ENCODE results near the gene MPV17. TPM values are rescaled to one million over a fixed set of nuclear protein-coding genes. Genes with fewer than 3 reads are reported as not detected.
A peak's percentile ranks its signal among the peaks of the same experiment; 100 is the strongest.

Gene MPV17
- total and polyA plus RNA-seq, 2 of the 13 experiments (the other 11 are each of a cell fraction or from before 2014, with no cell fraction given), result 48.9 to 129 TPM

GRCh38 chr2:27353762-27354596 is 31.1 kb upstream of the MPV17 start (continued):
- TF ChIP-seq ZNF281 (CRISPR knock-in tag; IDR thresholded peaks at IDR 0.05; ENCODE audit: borderline replicate concordance) (peak; percentile 13), JUNB (CRISPR knock-in tag; IDR thresholded peaks at IDR 0.05; ENCODE audit: borderline replicate concordance) (no peak), ZNF644 (CRISPR knock-in tag; IDR thresholded peaks at IDR 0.05; ENCODE audit: low read depth) (0 out of 2 replicates have a peak, but pooled peaks have one; percentile 43), ZBTB3 (CRISPR knock-in tag; IDR thresholded peaks at IDR 0.05; ENCODE audit: borderline replicate concordance, low read depth) (0 out of 2 replicates have a peak, but pooled peaks have one; percentile 69), MIXL1 (CRISPR knock-in tag; IDR thresholded peaks at IDR 0.05) (peak; percentile 10; the same call in 1 of the 2 replicates), MYC (CRISPR knock-in tag; IDR thresholded peaks at IDR 0.05; ENCODE audit: borderline replicate concordance) (peak; percentile 82), ZNF362 (CRISPR knock-in tag; IDR thresholded peaks at IDR 0.05; ENCODE audit: borderline replicate concordance) (0 out of 2 replicates have a peak, but pooled peaks have one; percentile 37), FOXP1 (IDR thresholded peaks at IDR 0.05) (peak; percentile 65), FOXP1 (CRISPR knock-in tag; IDR thresholded peaks at IDR 0.05) (0 out of 2 replicates have a peak, but pooled peaks have one; percentile 23), ZNF205 (CRISPR knock-in tag; IDR thresholded peaks at IDR 0.05) (0 out of 2 replicates have a peak, but pooled peaks have one; percentile 14), NCOA2 (CRISPR knock-in tag; IDR thresholded peaks at IDR 0.05) (peak; percentile 20; the same call in 1 of the 2 replicates), ZNF335 (CRISPR knock-in tag; IDR thresholded peaks at IDR 0.05) (0 out of 2 replicates have a peak, but pooled peaks have one; percentile 20), ATF4 (CRISPR knock-in tag; IDR thresholded peaks at IDR 0.05) (no peak), ZSCAN12 (CRISPR knock-in tag; IDR thresholded peaks at IDR 0.05) (no peak), DMAP1 (CRISPR knock-in tag; IDR thresholded peaks at IDR 0.05) (peak; percentile 83), NR2C2 (CRISPR knock-in tag; IDR thresholded peaks at IDR 0.05; ENCODE audit: borderline replicate concordance) (peak; percentile 53; the same call in 1 of the 2 replicates), ZBTB8A (CRISPR knock-in tag; IDR thresholded peaks at IDR 0.05; ENCODE audit: borderline replicate concordance, low read depth) (no peak), ZNF496 (CRISPR knock-in tag; IDR thresholded peaks at IDR 0.05; ENCODE audit: insufficient replicate concordance) (no peak), KDM2A (CRISPR knock-in tag; IDR thresholded peaks at IDR 0.05; ENCODE audit: borderline replicate concordance, low read depth) (no peak), MLXIP (CRISPR knock-in tag; IDR thresholded peaks at IDR 0.05; ENCODE audit: borderline replicate concordance) (0 out of 2 replicates have a peak, but pooled peaks have one; percentile 49), SNAPC5 (CRISPR knock-in tag; IDR thresholded peaks at IDR 0.05; ENCODE audit: borderline replicate concordance) (no peak)

Data from HepG2 (cell line).